HepG2 (cell line): Measurements from ENCODE around the gene MAPK13. TPM values are rescaled to one million over a fixed set of nuclear protein-coding genes. Genes with fewer than 3 reads are reported as not detected.

Experiments used
- DPF2 ChIP-seq: sonication (generic); formaldehyde crosslinking; IDR thresholded peaks from 2 replicates; pipeline ENCODE4 v1.4.0; 2020; ENCODE audit warnings: mild to moderate bottlenecking, low read depth, missing genetic modification reagents, borderline replicate concordance
- GTF2F1 ChIP-seq: fragments of 150-350 bp; IDR thresholded peaks from 2 replicates; pipeline ENCODE4 v1.6.1; 2014; ENCODE audit warnings: low read length
- KLF16 ChIP-seq, 2 experiments: sonication (generic) in 1 of 2; formaldehyde crosslinking in 1 of 2; IDR thresholded peaks; 2 replicates each; pipeline versions ENCODE4 v1.6.1 to v1.8.0; 2016 to 2023; ENCODE audit warnings: missing genetic modification reagents in 2 of 2, missing compliant biosample characterization in 1 of 2
- MLX ChIP-seq: IDR thresholded peaks from 2 replicates; pipeline ENCODE4 v1.6.1; 2016
- NFKBIZ ChIP-seq: IDR thresholded peaks from 2 replicates; pipeline ENCODE4 v1.6.1; 2018; ENCODE audit warnings: missing genetic modification reagents, missing compliant biosample characterization
- RBAK ChIP-seq: sonication (generic); formaldehyde crosslinking; IDR thresholded peaks from 2 replicates; pipeline ENCODE4 v1.5.1; 2020; ENCODE audit warnings: mild to moderate bottlenecking, missing genetic modification reagents
- RCOR2 ChIP-seq: IDR thresholded peaks from 2 replicates; pipeline ENCODE4 v1.6.1; 2016; ENCODE audit warnings: missing biosample characterization, missing genetic modification reagents
- SAP130 ChIP-seq: IDR thresholded peaks from 2 replicates; pipeline ENCODE4 v1.6.1; 2016; ENCODE audit warnings: low read depth
- SMYD3 ChIP-seq: sonication (generic); formaldehyde crosslinking; IDR thresholded peaks from 2 replicates; pipeline ENCODE4 v1.8.1; 2023; ENCODE audit warnings: mild to moderate bottlenecking, missing genetic modification reagents
- TBL1XR1 ChIP-seq: fragments of 150-350 bp; IDR thresholded peaks from 2 replicates; pipeline ENCODE4 v1.6.1; 2014; ENCODE audit warnings: borderline replicate concordance, low read length; ENCODE audit not compliant: partially characterized antibody
- TFE3 ChIP-seq: IDR thresholded peaks from 2 replicates; pipeline ENCODE4 v1.6.1; 2016
- TRIM24 ChIP-seq: sonication (generic); formaldehyde crosslinking; IDR thresholded peaks from 2 replicates; pipeline ENCODE4 v1.8.0; 2022; ENCODE audit warnings: mild to moderate bottlenecking, missing genetic modification reagents
- UBTF ChIP-seq: sonication (generic); formaldehyde crosslinking; IDR thresholded peaks from 2 replicates; pipeline ENCODE4 v1.4.0; 2020; ENCODE audit warnings: mild to moderate bottlenecking, missing genetic modification reagents
- XRCC5 ChIP-seq: fragments of 200-400 bp; formaldehyde crosslinking; optimal IDR thresholded peaks from 2 replicates; pipeline ENCODE3; 2017; ENCODE audit warnings: mild to moderate bottlenecking, low read length
- ZBTB20 ChIP-seq: sonication (generic); formaldehyde crosslinking; IDR thresholded peaks from 2 replicates; pipeline ENCODE4 v1.8.1; 2023; ENCODE audit warnings: missing genetic modification reagents, low read depth, mild to moderate bottlenecking, borderline replicate concordance
- ZNF225 ChIP-seq: sonication (generic); formaldehyde crosslinking; IDR thresholded peaks from 2 replicates; pipeline ENCODE4 v1.4.0; 2020; ENCODE audit warnings: mild to moderate bottlenecking, missing genetic modification reagents
- ZNF570 ChIP-seq: sonication (generic); formaldehyde crosslinking; IDR thresholded peaks from 2 replicates; pipeline ENCODE4 v1.4.0; 2020; ENCODE audit warnings: mild to moderate bottlenecking, missing genetic modification reagents, borderline replicate concordance
- ZSCAN25 ChIP-seq: sonication (generic); formaldehyde crosslinking; IDR thresholded peaks from 2 replicates; pipeline ENCODE4 v1.8.0; 2022; ENCODE audit warnings: mild to moderate bottlenecking, missing genetic modification reagents
- polyA plus RNA-seq, 8 experiments: library from polyadenylated mRNA; depleted of rRNA in 3 of 8; stranded (reverse) in 7 of 8; unstranded in 1 of 8; fragments of >200 nt; fragmentation: Illumina TruSeq in 4 of 8; extraction: Trizol in 4 of 8; gene quantifications; 2 replicates each; pipeline versions ENCODE4 v1.2.1 to v1.2.3, GENCODE V29; 2011 to 2016; ENCODE audit warnings: low read depth in 4 of 8, missing spikeins in 1 of 8, mixed read lengths in 1 of 8; ENCODE audit not compliant: insufficient read depth in 1 of 8
- total RNA-seq, 5 experiments: library from RNA; depleted of rRNA; stranded (reverse); fragments of >200 nt; fragmentation: Illumina TruSeq; extraction: Trizol; gene quantifications; 2 replicates each; pipeline ENCODE4 v1.2.3, GENCODE V29; 2016; ENCODE audit warnings: low read depth in 1 of 5
- TF ChIP-seq, protein P1 (sequence below): sonication (generic); formaldehyde crosslinking; IDR thresholded peaks from 2 replicates; pipeline ENCODE4 v1.5.0; 2020; ENCODE audit warnings: mild to moderate bottlenecking, missing genetic modification reagents
- TF ChIP-seq, protein P2 (sequence below): sonication (generic); formaldehyde crosslinking; IDR thresholded peaks from 2 replicates; pipeline ENCODE4 v1.4.0; 2020; ENCODE audit warnings: missing genetic modification reagents

MAPK13 gene
- total and polyA plus RNA-seq, 2 of the 13 experiments (the other 11 are each of a cell fraction or from before 2014, with no cell fraction given), result 12.7 to 43.4 TPM

- TF ChIP-seq, protein P1, sequence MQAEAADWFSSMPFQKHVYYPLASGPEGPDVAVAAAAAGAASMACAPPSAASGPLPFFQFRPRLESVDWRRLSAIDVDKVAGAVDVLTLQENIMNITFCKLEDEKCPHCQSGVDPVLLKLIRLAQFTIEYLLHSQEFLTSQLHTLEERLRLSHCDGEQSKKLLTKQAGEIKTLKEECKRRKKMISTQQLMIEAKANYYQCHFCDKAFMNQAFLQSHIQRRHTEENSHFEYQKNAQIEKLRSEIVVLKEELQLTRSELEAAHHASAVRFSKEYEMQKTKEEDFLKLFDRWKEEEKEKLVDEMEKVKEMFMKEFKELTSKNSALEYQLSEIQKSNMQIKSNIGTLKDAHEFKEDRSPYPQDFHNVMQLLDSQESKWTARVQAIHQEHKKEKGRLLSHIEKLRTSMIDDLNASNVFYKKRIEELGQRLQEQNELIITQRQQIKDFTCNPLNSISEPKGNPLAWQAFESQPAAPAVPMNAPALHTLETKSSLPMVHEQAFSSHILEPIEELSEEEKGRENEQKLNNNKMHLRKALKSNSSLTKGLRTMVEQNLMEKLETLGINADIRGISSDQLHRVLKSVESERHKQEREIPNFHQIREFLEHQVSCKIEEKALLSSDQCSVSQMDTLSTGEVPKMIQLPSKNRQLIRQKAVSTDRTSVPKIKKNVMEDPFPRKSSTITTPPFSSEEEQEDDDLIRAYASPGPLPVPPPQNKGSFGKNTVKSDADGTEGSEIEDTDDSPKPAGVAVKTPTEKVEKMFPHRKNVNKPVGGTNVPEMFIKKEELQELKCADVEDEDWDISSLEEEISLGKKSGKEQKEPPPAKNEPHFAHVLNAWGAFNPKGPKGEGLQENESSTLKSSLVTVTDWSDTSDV, result no peak
- TF ChIP-seq TRIM24 (CRISPR knock-in tag) (peak; percentile 87), GTF2F1 (0 out of 2 replicates have a peak, but pooled peaks have one; percentile 31), NFKBIZ (CRISPR knock-in tag) (peak; percentile 21; the same call in 1 of the 2 replicates), UBTF (CRISPR knock-in tag) (peak; percentile 65), XRCC5 (peak; percentile 71), RBAK (CRISPR knock-in tag) (no peak), RCOR2 (CRISPR knock-in tag) (0 out of 2 replicates have a peak, but pooled peaks have one; percentile 65), SAP130 (CRISPR knock-in tag) (peak; percentile 89), ZSCAN25 (CRISPR knock-in tag) (peak; percentile 30; the same call in 1 of the 2 replicates), MLX (CRISPR knock-in tag) (peak; percentile 63), ZNF570 (CRISPR knock-in tag) (no peak), DPF2 (CRISPR knock-in tag) (peak; percentile 73; the same call in 1 of the 2 replicates), ZNF225 (no peak), TFE3 (CRISPR knock-in tag) (peak; percentile 70; the same call in 1 of the 2 replicates), KLF16 (CRISPR knock-in tag; IDR thresholded peaks at IDR 0.05) (peak in 1 of 2 experiments; percentile 76; a peak in 2 of 4 replicates), TBL1XR1 (peak; percentile 46), SMYD3 (0 out of 2 replicates have a peak, but pooled peaks have one; percentile 55), ZBTB20 (CRISPR knock-in tag) (peak; percentile 85; the same call in 1 of the 2 replicates)
- TF ChIP-seq, protein P2, sequence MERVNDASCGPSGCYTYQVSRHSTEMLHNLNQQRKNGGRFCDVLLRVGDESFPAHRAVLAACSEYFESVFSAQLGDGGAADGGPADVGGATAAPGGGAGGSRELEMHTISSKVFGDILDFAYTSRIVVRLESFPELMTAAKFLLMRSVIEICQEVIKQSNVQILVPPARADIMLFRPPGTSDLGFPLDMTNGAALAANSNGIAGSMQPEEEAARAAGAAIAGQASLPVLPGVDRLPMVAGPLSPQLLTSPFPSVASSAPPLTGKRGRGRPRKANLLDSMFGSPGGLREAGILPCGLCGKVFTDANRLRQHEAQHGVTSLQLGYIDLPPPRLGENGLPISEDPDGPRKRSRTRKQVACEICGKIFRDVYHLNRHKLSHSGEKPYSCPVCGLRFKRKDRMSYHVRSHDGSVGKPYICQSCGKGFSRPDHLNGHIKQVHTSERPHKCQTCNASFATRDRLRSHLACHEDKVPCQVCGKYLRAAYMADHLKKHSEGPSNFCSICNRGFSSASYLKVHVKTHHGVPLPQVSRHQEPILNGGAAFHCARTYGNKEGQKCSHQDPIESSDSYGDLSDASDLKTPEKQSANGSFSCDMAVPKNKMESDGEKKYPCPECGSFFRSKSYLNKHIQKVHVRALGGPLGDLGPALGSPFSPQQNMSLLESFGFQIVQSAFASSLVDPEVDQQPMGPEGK, result peak; percentile 56; the same call in 1 of the 2 replicates
Observed at GRCh38 chr6:36127462-36128016, 2.8 kb upstream of the MAPK13 start (continued).
